WTC11 (cell line): Measurements from ENCODE around the gene CYP2F1. TPM values are rescaled to one million over a fixed set of nuclear protein-coding genes. Genes with fewer than 3 reads are reported as not detected.

Source experiments
- ATAC-seq: fragments of 200-7000 bp; cut with Tn5 transposase; 2 replicates; pipeline ENCODE4 v1.10.0; 2021; ENCODE audit warnings: mild to moderate bottlenecking, moderate library complexity
- CTCF ChIA-PET: fragments of 300-600 bp; sonication (Branson Sonifier 250); formaldehyde crosslinking; loops from one replicate; lab custom pipeline; 2021; ENCODE audit warnings: antibody characterized with exemption; lab: Charles Lee
- POLR2A ChIA-PET: fragments of 350-600 bp; sonication (Branson Sonifier 250); formaldehyde crosslinking; loops from one replicate; lab custom pipeline; 2021; ENCODE audit warnings: antibody characterized with exemption; lab: Charles Lee
- DNase-seq: peaks from one replicate; pipeline ENCODE4 v3.0.0; 2021; ENCODE audit warnings: low spot score
- H3K27ac Mint-ChIP-seq: 2 replicates; pipeline ENCODE4 v1.8.0; 2021; ENCODE audit warnings: mixed read lengths
- H3K27me3 Mint-ChIP-seq: 2 replicates; pipeline ENCODE4 v1.8.0; 2021; ENCODE audit warnings: low read depth, mild to moderate bottlenecking, moderate library complexity, mixed read lengths
- H3K36me3 Mint-ChIP-seq: 2 replicates; pipeline ENCODE4 v1.8.0; 2021; ENCODE audit warnings: mixed read lengths
- H3K4me1 Mint-ChIP-seq: 2 replicates; pipeline ENCODE4 v1.8.0; 2022; ENCODE audit warnings: mixed read lengths
- H3K4me3 Mint-ChIP-seq: 2 replicates; pipeline ENCODE4 v1.8.0; 2021; ENCODE audit warnings: mild to moderate bottlenecking, moderate library complexity, mixed read lengths
- H3K9me3 Mint-ChIP-seq: 2 replicates; pipeline ENCODE4 v1.8.0; 2021; ENCODE audit warnings: mixed read lengths
- AR ChIP-seq: fragments of 250-450 bp; sonication (Bioruptor Pico); IDR thresholded peaks from 2 replicates; pipeline ENCODE4 v1.9.0; 2021; ENCODE audit warnings: mild to moderate bottlenecking
- ARID4B ChIP-seq: sonication (generic); formaldehyde crosslinking; IDR thresholded peaks from 2 replicates; pipeline ENCODE4 v1.8.0; 2023; ENCODE audit warnings: missing genetic modification reagents, mild to moderate bottlenecking, borderline replicate concordance
- ATF1 ChIP-seq: sonication (generic); formaldehyde crosslinking; IDR thresholded peaks from 2 replicates; pipeline ENCODE4 v1.8.1; 2023; ENCODE audit warnings: mild to moderate bottlenecking, moderate library complexity, missing genetic modification reagents
- CBFB ChIP-seq: sonication (generic); formaldehyde crosslinking; IDR thresholded peaks from 2 replicates; pipeline ENCODE4 v1.8.1; 2022; ENCODE audit warnings: mild to moderate bottlenecking, low read depth, missing genetic modification reagents
- CREB1 ChIP-seq: sonication (generic); formaldehyde crosslinking; IDR thresholded peaks from 2 replicates; pipeline ENCODE4 v1.8.0; 2023; ENCODE audit warnings: mild to moderate bottlenecking, missing genetic modification reagents
- E2F4 ChIP-seq: sonication (generic); formaldehyde crosslinking; IDR thresholded peaks from 2 replicates; pipeline ENCODE4 v1.8.1; 2022; ENCODE audit warnings: low read depth, mild to moderate bottlenecking, moderate library complexity, missing genetic modification reagents, borderline replicate concordance
- ETV6 ChIP-seq: sonication (generic); formaldehyde crosslinking; IDR thresholded peaks from 2 replicates; pipeline ENCODE4 v1.8.1; 2022; ENCODE audit warnings: mild to moderate bottlenecking, missing genetic modification reagents
- FOXJ3 ChIP-seq: sonication (generic); formaldehyde crosslinking; IDR thresholded peaks from 2 replicates; pipeline ENCODE4 v1.9.0; 2021; ENCODE audit warnings: missing genetic modification reagents, mild to moderate bottlenecking, borderline replicate concordance
- FOXK1 ChIP-seq: sonication (generic); formaldehyde crosslinking; IDR thresholded peaks from 2 replicates; pipeline ENCODE4 v1.8.0; 2022; ENCODE audit warnings: mild to moderate bottlenecking, moderate library complexity, missing genetic modification reagents
- FOXP1 ChIP-seq: sonication (generic); formaldehyde crosslinking; IDR thresholded peaks from 2 replicates; pipeline ENCODE4 v1.8.0; 2022; ENCODE audit warnings: missing genetic modification reagents, mild to moderate bottlenecking, moderate library complexity, borderline replicate concordance
- JAZF1 ChIP-seq: fragments of 250-450 bp; sonication (Bioruptor Pico); IDR thresholded peaks from 2 replicates; pipeline ENCODE4 v1.9.0; 2021; ENCODE audit warnings: moderate library complexity, mild to moderate bottlenecking, inconsistent platforms
- MAX ChIP-seq: sonication (generic); formaldehyde crosslinking; IDR thresholded peaks from 2 replicates; pipeline ENCODE4 v1.8.0; 2022; ENCODE audit warnings: mild to moderate bottlenecking, missing genetic modification reagents
- NFATC4 ChIP-seq: fragments of 250-450 bp; sonication (Bioruptor Pico); IDR thresholded peaks from 2 replicates; pipeline ENCODE4 v1.9.0; 2021; ENCODE audit warnings: mild to moderate bottlenecking
- NFYB ChIP-seq: sonication (generic); formaldehyde crosslinking; conservative IDR thresholded peaks from 2 replicates; pipeline ENCODE4 v1.8.0; 2022; ENCODE audit warnings: low read depth, missing genetic modification reagents
- RORB ChIP-seq: fragments of 250-450 bp; sonication (Bioruptor Pico); IDR thresholded peaks from 2 replicates; pipeline ENCODE4 v1.9.0; 2021; ENCODE audit warnings: mild to moderate bottlenecking
- SOX15 ChIP-seq: fragments of 250-450 bp; sonication (Bioruptor Pico); IDR thresholded peaks from 2 replicates; pipeline ENCODE4 v1.9.0; 2021; ENCODE audit warnings: mild to moderate bottlenecking
- USF1 ChIP-seq: sonication (generic); formaldehyde crosslinking; IDR thresholded peaks from 2 replicates; pipeline ENCODE4 v1.8.0; 2022; ENCODE audit warnings: mild to moderate bottlenecking, missing genetic modification reagents
- USF2 ChIP-seq: sonication (generic); formaldehyde crosslinking; IDR thresholded peaks from 2 replicates; pipeline ENCODE4 v1.8.1; 2023; ENCODE audit warnings: mild to moderate bottlenecking, missing genetic modification reagents, moderate library complexity
- ZNF138 ChIP-seq: sonication (generic); formaldehyde crosslinking; conservative IDR thresholded peaks from 2 replicates; pipeline ENCODE4 v1.8.1; 2022; ENCODE audit warnings: mild to moderate bottlenecking, moderate library complexity, missing genetic modification reagents
- ZNF263 ChIP-seq: sonication (generic); formaldehyde crosslinking; IDR thresholded peaks from 2 replicates; pipeline ENCODE4 v1.8.1; 2022; ENCODE audit warnings: low read depth, mild to moderate bottlenecking, moderate library complexity, missing genetic modification reagents
- ZSCAN18 ChIP-seq: fragments of 250-450 bp; sonication (Bioruptor Pico); IDR thresholded peaks from 2 replicates; pipeline ENCODE4 v2.1.2; 2022; ENCODE audit warnings: mild to moderate bottlenecking, moderate library complexity
- total RNA-seq: library from RNA; stranded (reverse); gene quantifications from 3 replicates; pipeline ENCODE4 v1.2.3, GENCODE V29; 2021

CYP2F1 gene
- total RNA-seq, 1 experiment from 2014 or later: 0.24 TPM

- peaks cover 20% of the 10 kb centered on the region for H3K9me3 Mint-ChIP-seq
- no peak for ATAC-seq
- POLR2A ChIA-PET: no interaction called here
Observed at GRCh38 chr19:41156207-41156606, 42.0 kb downstream of the CYP2F1 start.

GRCh38 chr19:41159881-41160280 is 45.6 kb downstream of the CYP2F1 start:
- no peak overlapping the region for H3K27ac Mint-ChIP-seq
- no peak for DNase-seq
- no peaks in the 10 kb centered on the region; the same call in 1 of the 2 replicates for H3K27me3 Mint-ChIP-seq
- H3K4me3 Mint-ChIP-seq: no peak overlapping the region
- CTCF ChIA-PET: interaction anchor here (0.6 to 1.2 kb wide), 3 partner anchors 10 to 18 kb away, joined by 3 to 5 read pairs (median 4); no protein-coding TSS in a partner anchor
- H3K4me1 Mint-ChIP-seq: peaks cover 4% of the 10 kb centered on the region
- H3K9me3 Mint-ChIP-seq: peaks cover 20% of the 10 kb centered on the region
- no peak for ATAC-seq
- peaks cover 27% of the 10 kb centered on the region for H3K36me3 Mint-ChIP-seq
- POLR2A ChIA-PET: interaction anchor here (0.6 kb wide), 1 partner anchor 227 kb away, joined by 4 read pairs; no protein-coding TSS in a partner anchor
- no peak for TF ChIP-seq ETV6
- TF ChIP-seq ZSCAN18 (CRISPR knock-in tag): no peak
- no peak for TF ChIP-seq FOXK1 (CRISPR knock-in tag)
- no peak for TF ChIP-seq FOXP1 (CRISPR knock-in tag)
- no peak for TF ChIP-seq ARID4B
- no peak for TF ChIP-seq E2F4 (CRISPR knock-in tag)
- TF ChIP-seq SOX15 (CRISPR knock-in tag): no peak
- no peak for TF ChIP-seq ZNF263 (CRISPR knock-in tag)
- TF ChIP-seq CREB1 (CRISPR knock-in tag): no peak
- no peak for TF ChIP-seq NFATC4 (CRISPR knock-in tag)
- no peak for TF ChIP-seq ATF1 (CRISPR knock-in tag)
- TF ChIP-seq NFYB (CRISPR knock-in tag): no peak
- TF ChIP-seq FOXJ3: no peak
- TF ChIP-seq JAZF1 (CRISPR knock-in tag): no peak

More at GRCh38 chr19:41156207-41156606, 42.0 kb downstream of the CYP2F1 start:
- no peak for DNase-seq
- peaks cover 23% of the 10 kb centered on the region for H3K36me3 Mint-ChIP-seq
- peaks cover 4% of the 10 kb centered on the region for H3K4me1 Mint-ChIP-seq
- no peak overlapping the region for H3K4me3 Mint-ChIP-seq
- H3K27ac Mint-ChIP-seq: no peak overlapping the region
- no peaks in the 10 kb centered on the region; the same call in 1 of the 2 replicates for H3K27me3 Mint-ChIP-seq
- CTCF ChIA-PET: no interaction called here
- no peak for TF ChIP-seq ZNF138 (CRISPR knock-in tag)
- no peak for TF ChIP-seq AR
- no peak for TF ChIP-seq MAX (CRISPR knock-in tag)
- no peak for TF ChIP-seq USF1
- TF ChIP-seq RORB (CRISPR knock-in tag): no peak
- TF ChIP-seq USF2 (CRISPR knock-in tag): no peak
- TF ChIP-seq CBFB (CRISPR knock-in tag): no peak
